ENCODE measurements around the gene ZNF692. TPM values are rescaled to one million over a fixed set of nuclear protein-coding genes. Genes with fewer than 3 reads are reported as not detected.

ZNF692 gene
- total RNA-seq, 1 donor from 2014 or later: 41.9 TPM

DNA sequence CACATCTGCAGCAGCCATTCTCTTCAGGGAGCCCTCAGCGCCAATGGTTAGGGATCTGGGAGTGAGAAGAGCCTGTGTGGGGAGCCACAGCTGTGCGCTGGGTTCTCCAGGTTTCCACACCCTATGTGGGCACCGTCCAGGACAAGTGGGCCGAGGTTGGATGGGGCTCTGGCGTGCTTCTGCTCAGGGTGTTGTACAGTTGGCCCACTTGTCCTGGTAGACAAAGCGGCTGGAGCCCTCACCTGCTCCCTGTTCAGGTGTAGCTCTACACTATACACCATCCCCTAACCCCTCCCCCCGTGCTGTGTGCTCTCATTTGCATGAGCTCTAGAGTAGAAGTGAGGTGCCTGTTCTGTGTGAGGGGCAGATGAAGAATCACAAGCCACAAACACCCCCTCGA is 45.3 kb downstream of the ZNF692 start:
- H3K27ac ChIP-seq: no peak overlapping the region
- intact Hi-C loops (cut with DNase I): no loop called here
- TF ChIP-seq, protein P1, sequence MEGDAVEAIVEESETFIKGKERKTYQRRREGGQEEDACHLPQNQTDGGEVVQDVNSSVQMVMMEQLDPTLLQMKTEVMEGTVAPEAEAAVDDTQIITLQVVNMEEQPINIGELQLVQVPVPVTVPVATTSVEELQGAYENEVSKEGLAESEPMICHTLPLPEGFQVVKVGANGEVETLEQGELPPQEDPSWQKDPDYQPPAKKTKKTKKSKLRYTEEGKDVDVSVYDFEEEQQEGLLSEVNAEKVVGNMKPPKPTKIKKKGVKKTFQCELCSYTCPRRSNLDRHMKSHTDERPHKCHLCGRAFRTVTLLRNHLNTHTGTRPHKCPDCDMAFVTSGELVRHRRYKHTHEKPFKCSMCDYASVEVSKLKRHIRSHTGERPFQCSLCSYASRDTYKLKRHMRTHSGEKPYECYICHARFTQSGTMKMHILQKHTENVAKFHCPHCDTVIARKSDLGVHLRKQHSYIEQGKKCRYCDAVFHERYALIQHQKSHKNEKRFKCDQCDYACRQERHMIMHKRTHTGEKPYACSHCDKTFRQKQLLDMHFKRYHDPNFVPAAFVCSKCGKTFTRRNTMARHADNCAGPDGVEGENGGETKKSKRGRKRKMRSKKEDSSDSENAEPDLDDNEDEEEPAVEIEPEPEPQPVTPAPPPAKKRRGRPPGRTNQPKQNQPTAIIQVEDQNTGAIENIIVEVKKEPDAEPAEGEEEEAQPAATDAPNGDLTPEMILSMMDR (IDR thresholded peaks at IDR 0.05): no peak
- no peak for ATAC-seq
- no peaks in the 10 kb centered on the region for H3K9me3 ChIP-seq
- no peaks in the 10 kb centered on the region for H3K27me3 ChIP-seq (ENCODE audit: low read depth)
- H3K36me3 ChIP-seq: peaks cover 68% of the 10 kb centered on the region
- no peak for DNase-seq
- peaks cover 27% of the 10 kb centered on the region for H3K4me1 ChIP-seq
- H3K4me3 ChIP-seq: no peak overlapping the region

GRCh38 chr1:248812736-248813425 is 46.0 kb downstream of the ZNF692 start:
- H3K27me3 ChIP-seq (ENCODE audit: low read depth): no peaks in the 10 kb centered on the region
- ATAC-seq: no peak
- no peak for DNase-seq
- TF ChIP-seq, protein P1 (IDR thresholded peaks at IDR 0.05): no peak
- no peak overlapping the region for H3K27ac ChIP-seq
- peaks cover 65% of the 10 kb centered on the region for H3K36me3 ChIP-seq
- no peaks in the 10 kb centered on the region for H3K9me3 ChIP-seq
- no peak overlapping the region for H3K4me3 ChIP-seq
- H3K4me1 ChIP-seq: peaks cover 24% of the 10 kb centered on the region
- intact Hi-C loops (cut with DNase I): no loop called here

DNA sequence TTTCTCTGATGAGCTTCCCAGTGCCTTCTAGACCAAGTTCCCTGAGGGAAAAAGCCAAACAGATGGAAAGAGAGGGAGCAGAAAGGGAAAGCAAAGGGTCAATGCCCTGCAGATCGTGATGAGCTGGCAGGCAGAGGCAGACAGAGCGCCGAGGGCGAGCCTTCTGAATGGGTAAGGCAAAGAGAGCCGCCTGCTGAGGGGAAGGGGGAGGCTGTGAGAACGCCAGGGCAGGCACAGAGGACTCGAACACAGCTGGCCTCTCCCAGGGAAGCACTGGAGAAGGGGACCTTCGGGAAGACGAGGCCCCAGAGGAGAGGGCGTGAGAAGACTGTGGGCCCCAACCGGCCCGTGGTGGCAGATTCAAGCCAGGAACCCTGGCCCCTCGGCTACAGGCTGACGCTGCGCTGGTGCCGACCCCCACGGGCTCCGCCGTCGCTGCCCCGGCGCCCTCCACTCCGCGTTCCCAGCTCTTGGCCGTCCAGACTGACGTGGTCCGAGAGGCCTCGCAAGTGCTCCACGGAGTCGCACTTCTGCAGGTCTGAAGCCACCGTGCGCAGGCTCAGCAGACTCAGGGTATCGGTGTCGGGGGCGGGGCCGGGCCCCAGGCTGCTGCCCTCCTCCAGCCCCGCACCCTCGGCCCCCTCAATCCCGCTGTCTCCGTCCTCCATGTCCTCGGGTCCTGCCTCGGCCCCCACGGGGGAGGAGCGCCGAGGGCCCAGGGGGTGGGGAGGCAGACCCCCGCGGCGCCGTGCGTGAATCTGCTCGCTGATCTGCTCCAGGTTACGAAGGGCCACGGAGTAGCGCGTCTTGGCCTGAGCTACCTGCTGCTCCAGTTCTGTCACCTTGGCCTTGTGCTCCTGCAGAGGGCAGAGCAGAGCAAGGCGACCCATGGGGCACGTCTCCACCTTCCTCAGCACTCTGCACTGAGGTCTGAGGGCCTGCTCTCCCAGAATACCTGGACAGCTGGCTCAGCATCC is 47.1 kb downstream of the ZNF692 start:
- peak; percentile 5 to 28 for ATAC-seq
- Histone ChIP-seq H3K27ac (no peak overlapping the region), H3K4me1 (peaks cover 26% of the 10 kb centered on the region), H3K9me3 (no peaks in the 10 kb centered on the region), H3K27me3 (ENCODE audit: low read depth) (no peaks in the 10 kb centered on the region), H3K36me3 (peaks cover 59% of the 10 kb centered on the region), H3K4me3 (no peak overlapping the region)
- no peak for DNase-seq
- intact Hi-C loops (cut with DNase I): no loop called here
- TF ChIP-seq, protein P1 (IDR thresholded peaks at IDR 0.05): no peak

GRCh38 chr1:248810727-248811513 is 48.0 kb downstream of the ZNF692 start:
- H3K4me3 ChIP-seq: no peak overlapping the region
- intact Hi-C loops (cut with DNase I): no loop called here
- no peaks in the 10 kb centered on the region for H3K27me3 ChIP-seq (ENCODE audit: low read depth)
- ATAC-seq: no peak
- H3K4me1 ChIP-seq: peaks cover 28% of the 10 kb centered on the region
- DNase-seq: no peak
- peaks cover 50% of the 10 kb centered on the region for H3K36me3 ChIP-seq
- TF ChIP-seq, protein P1 (IDR thresholded peaks at IDR 0.05): no peak
- H3K27ac ChIP-seq: no peak overlapping the region
- no peaks in the 10 kb centered on the region for H3K9me3 ChIP-seq

All from lower lobe of right lung (tissue), 2 donors.